ENCODE data around the gene DPH6.

Gene DPH6

GRCh38 chr15:35557544-35557943, 11.6 kb upstream of the DPH6 start:
- Histone ChIP-seq H3K27ac (ENCODE audit: low read length) (no peak overlapping the region), H3K4me3 (ENCODE audit: low read length) (no peak overlapping the region), H2AFZ (ENCODE audit: low read depth, low read length) (no peak overlapping the region), H3K4me1 (ENCODE audit: low read length) (no peaks in the 10 kb centered on the region), H3K27me3 (ENCODE audit: low read depth, low read length) (no peaks in the 10 kb centered on the region), H3K4me2 (ENCODE audit: low read length) (no peak overlapping the region), H3K79me2 (ENCODE audit: low read length) (no peaks in the 10 kb centered on the region), H3K36me3 (replicated peaks; ENCODE audit: low read depth, low read length) (no peaks in the 10 kb centered on the region), H3K9ac (ENCODE audit: low read length) (no peak overlapping the region), H4K20me1 (ENCODE audit: insufficient read depth, low read length) (no peaks in the 10 kb centered on the region), H3K9me3 (ENCODE audit: insufficient read depth, low read length) (no peaks in the 10 kb centered on the region)
- TF ChIP-seq EZH2phosphoT487 (IDR thresholded peaks at IDR 0.05; ENCODE audit: low read depth) (no peak), CTCF (IDR thresholded peaks at IDR 0.05; ENCODE audit: low read depth, low read length) (no peak)

- Histone ChIP-seq H3K27ac (ENCODE audit: low read length) (no peak overlapping the region), H3K9ac (ENCODE audit: low read length) (no peak overlapping the region), H4K20me1 (ENCODE audit: insufficient read depth, low read length) (no peaks in the 10 kb centered on the region), H3K79me2 (ENCODE audit: low read length) (no peaks in the 10 kb centered on the region), H3K4me2 (ENCODE audit: low read length) (no peak overlapping the region), H2AFZ (ENCODE audit: low read depth, low read length) (no peak overlapping the region), H3K4me3 (ENCODE audit: low read length) (no peak overlapping the region), H3K27me3 (ENCODE audit: low read depth, low read length) (no peaks in the 10 kb centered on the region), H3K4me1 (ENCODE audit: low read length) (no peaks in the 10 kb centered on the region), H3K9me3 (ENCODE audit: insufficient read depth, low read length) (no peaks in the 10 kb centered on the region), H3K36me3 (replicated peaks; ENCODE audit: low read depth, low read length) (no peaks in the 10 kb centered on the region)
- TF ChIP-seq CTCF (IDR thresholded peaks at IDR 0.05; ENCODE audit: low read depth, low read length), result no peak
Observed at GRCh38 chr15:35557012-35557411, 11.0 kb upstream of the DPH6 start.

GRCh38 chr15:35555244-35555643, 9.3 kb upstream of the DPH6 start:
- no peak overlapping the region for H3K27ac ChIP-seq (ENCODE audit: low read length)
- no peak overlapping the region for H2AFZ ChIP-seq (ENCODE audit: low read depth, low read length)
- H3K4me3 ChIP-seq (ENCODE audit: low read length), result no peak overlapping the region
- H3K36me3 ChIP-seq (replicated peaks; ENCODE audit: low read depth, low read length), result no peaks in the 10 kb centered on the region
- H3K4me2 ChIP-seq (ENCODE audit: low read length), result no peak overlapping the region
- H3K27me3 ChIP-seq (ENCODE audit: low read depth, low read length), result no peaks in the 10 kb centered on the region
- no peaks in the 10 kb centered on the region for H3K4me1 ChIP-seq (ENCODE audit: low read length)
- H3K79me2 ChIP-seq (ENCODE audit: low read length), result no peaks in the 10 kb centered on the region
- H4K20me1 ChIP-seq (ENCODE audit: insufficient read depth, low read length), result no peaks in the 10 kb centered on the region
- H3K9ac ChIP-seq (ENCODE audit: low read length), result no peak overlapping the region
- TF ChIP-seq EZH2phosphoT487 (IDR thresholded peaks at IDR 0.05; ENCODE audit: low read depth), result no peak
- TF ChIP-seq CTCF (IDR thresholded peaks at IDR 0.05; ENCODE audit: low read depth, low read length), result no peak
- no peaks in the 10 kb centered on the region for H3K9me3 ChIP-seq (ENCODE audit: insufficient read depth, low read length)

GRCh38 chr15:35550957-35551356, 5.0 kb upstream of the DPH6 start:
- Histone ChIP-seq H3K36me3 (replicated peaks; ENCODE audit: low read depth, low read length) (no peaks in the 10 kb centered on the region), H3K27me3 (ENCODE audit: low read depth, low read length) (no peaks in the 10 kb centered on the region), H3K4me3 (ENCODE audit: low read length) (no peak overlapping the region), H3K9me3 (ENCODE audit: insufficient read depth, low read length) (no peaks in the 10 kb centered on the region), H4K20me1 (ENCODE audit: insufficient read depth, low read length) (no peaks in the 10 kb centered on the region), H2AFZ (ENCODE audit: low read depth, low read length) (no peak overlapping the region), H3K4me1 (ENCODE audit: low read length) (peaks cover 6% of the 10 kb centered on the region), H3K79me2 (ENCODE audit: low read length) (peaks cover 6% of the 10 kb centered on the region; the same call in 1 of the 2 replicates), H3K27ac (ENCODE audit: low read length) (no peak overlapping the region), H3K4me2 (ENCODE audit: low read length) (no peak overlapping the region), H3K9ac (ENCODE audit: low read length) (no peak overlapping the region)
- TF ChIP-seq CTCF (IDR thresholded peaks at IDR 0.05; ENCODE audit: low read depth, low read length) (no peak), EZH2phosphoT487 (IDR thresholded peaks at IDR 0.05; ENCODE audit: low read depth) (no peak)
